Activated naive CD8-positive, alpha-beta T cell treated with anti-CD3 and anti-CD28 coated beads, Interleukin-2, amount 50 U/mL, for 16 hours (primary cell): ENCODE measurements around the gene BCORL1.

ENCODE experiments used
- DNase-seq: peaks from one replicate; pipeline ENCODE4 v3.0.0-alpha.2; 2020; ENCODE audit warnings: low read depth, low spot score

Gene BCORL1

DNA sequence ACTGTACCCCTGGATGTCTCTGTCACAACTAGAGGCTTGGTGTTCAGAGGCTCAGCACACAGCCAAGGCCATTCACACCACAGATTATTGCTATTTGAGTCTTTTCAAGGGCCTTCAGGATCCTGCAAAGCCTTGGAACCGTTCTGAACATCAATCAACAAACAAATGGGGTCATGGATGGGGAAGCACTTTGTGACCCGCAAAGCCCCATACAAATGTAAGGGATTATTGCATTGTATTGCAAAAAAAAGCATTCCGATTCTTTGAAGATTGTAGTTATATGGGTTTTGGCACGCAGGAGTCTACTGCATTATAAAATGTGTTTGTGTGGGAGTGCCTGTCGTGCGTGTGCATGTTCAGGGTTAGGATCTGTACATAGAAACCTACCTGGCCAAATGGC is 17.3 kb upstream of the BCORL1 start:
- DNase-seq: no peak

DNA sequence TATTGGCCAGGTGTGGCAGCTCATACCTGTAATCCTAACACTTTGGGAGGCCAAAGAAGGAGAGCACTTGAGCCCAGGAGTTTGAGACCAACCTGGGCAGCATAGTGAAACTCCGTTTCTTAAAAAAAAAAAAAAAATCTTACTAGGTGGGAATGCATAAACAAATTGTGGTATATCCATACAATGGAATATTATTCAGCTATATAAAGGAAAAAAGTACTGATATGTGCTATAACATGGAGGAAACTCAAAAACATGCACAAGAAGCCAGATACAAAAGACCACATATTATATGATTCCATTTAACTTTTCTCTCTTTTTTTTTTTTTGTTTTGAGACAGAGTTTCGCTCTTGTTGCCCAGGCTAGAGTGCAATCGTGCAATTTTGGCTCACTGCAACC is 13.5 kb upstream of the BCORL1 start:
- DNase-seq: no peak

DNA sequence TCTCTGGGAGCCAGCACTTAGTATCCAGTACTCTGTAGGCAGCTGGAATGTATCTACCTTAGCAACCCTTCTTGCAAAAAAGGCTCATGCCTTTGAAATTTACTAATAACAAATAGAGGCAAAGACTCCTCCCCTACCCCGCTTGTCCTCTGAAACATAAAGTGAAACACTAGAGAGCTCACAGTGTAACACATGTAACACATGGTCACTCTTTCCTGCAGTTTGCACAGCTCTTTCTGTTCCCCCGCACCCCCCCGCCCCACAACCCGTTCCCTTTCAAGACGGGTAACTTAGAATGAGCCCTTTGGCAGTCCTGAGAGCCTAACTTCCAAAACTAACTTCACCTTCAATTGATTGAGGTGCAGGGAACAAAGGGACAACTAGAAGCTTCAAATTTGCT is 6.0 kb upstream of the BCORL1 start:
- DNase-seq: no peak

DNA sequence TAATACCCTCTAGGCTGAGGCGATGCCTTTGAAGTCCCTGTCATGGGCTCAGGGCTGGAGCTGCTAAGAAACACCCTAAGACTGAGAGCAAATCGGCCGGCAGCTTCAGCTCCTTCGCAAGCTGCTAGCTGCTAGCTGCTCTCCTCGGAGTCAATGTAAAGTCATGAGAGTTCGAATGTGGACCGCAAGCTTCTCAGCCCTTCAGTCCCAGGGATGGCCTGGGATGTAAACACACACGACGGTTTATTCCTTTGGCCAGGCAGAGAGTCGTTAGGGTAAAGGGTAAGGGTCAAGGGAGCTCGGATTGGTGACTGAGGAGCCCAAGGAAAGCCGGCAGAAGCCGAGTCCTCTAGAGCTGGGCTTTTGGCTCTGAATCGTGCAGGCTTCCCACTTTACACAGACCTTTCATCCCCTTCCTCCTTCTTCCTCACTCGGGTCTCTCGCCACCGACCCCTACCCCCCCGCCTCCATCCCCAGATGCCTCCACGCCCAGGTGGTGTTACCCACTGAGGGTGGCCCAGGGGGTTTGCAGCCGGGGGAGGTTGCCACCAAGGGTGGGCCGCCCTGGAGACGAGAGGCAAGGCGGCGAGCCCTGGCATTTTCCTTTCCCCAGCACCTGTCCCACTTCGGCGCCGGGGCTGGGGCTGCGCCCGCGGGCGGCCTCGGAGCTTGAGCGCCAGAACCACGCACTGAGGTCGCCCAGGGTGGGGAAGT is 3.1 kb upstream of the BCORL1 start:
- DNase-seq: no peak

DNA sequence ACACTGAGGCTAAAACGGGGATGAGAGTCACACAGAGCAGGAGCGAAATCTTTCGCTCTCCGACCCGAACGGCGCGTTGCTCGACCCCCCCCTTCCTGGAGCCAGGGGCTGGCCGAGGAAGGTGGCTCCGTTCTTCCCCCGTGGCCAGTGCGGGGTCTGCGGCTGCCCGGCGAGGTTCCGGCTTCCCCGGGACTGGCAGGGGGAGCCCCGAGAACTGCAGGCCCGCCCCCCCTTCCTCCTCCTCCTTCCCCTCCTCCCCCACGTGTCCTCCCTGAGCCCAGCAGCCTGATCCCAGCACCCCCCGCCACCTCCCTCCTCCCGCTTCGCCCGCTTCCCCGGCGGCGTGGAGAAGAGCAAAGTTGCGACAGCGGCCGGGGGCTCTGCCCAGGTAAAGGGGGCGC is 2.4 kb upstream of the BCORL1 start:
- no peak for DNase-seq

- no peak for DNase-seq
These were observed 1.8 kb upstream of the BCORL1 start for GRCh38 chrX:129980540-129981199.

GRCh38 chrX:129981200-129981553 is 1.3 kb upstream of the BCORL1 start:
- DNase-seq: no peak

- no peak for DNase-seq
These were observed 609 bp upstream of the BCORL1 start for GRCh38 chrX:129981752-129982299.

GRCh38 chrX:129983575-129984110 is 1.2 kb downstream of the BCORL1 start:
- DNase-seq: no peak

- DNase-seq: no peak
These were observed 1.9 kb downstream of the BCORL1 start for GRCh38 chrX:129984111-129984958.

GRCh38 chrX:129987871-129988270 is 5.4 kb downstream of the BCORL1 start:
- no peak for DNase-seq

DNA sequence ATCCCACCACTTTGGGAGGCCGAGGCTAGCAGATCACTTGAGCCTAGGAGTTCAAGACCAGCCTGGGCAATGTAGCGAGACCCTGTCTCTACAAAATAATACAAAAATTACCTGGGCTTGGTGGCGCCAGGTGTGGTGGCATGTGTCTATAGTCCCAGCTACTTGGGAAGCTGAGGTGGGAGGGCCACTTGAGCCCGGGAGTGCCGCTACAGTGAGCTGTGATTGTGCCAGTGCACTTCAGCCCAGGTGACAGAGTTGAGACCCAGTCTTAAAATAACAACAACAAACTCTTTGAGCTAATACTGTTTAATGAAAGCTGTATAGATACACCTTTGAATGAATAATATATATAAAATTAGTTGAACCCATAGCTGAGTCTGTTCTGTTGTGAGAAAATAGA is 9.7 kb downstream of the BCORL1 start:
- no peak for DNase-seq

- DNase-seq: no peak
These were observed 13.7 kb downstream of the BCORL1 start for GRCh38 chrX:129996120-129996519.

DNA sequence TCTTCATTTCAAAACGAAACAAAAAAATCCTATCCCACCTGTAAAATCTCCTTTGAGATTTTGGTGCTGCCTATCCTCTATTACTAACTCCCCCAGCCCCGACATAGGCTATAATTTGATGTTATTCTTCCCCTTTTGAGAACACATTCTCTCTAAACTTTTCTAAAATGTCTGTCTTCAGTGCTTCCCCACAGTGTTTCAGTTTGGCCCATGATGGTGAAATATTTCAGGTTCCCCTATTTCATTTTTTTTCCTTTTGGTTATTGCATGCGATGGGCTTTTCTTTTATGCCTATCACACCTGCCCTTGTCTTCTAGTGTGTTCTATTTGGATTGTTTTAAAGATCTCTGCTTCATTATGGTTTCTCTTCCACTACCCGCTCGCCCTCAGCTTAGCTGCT is 14.7 kb downstream of the BCORL1 start:
- no peak for DNase-seq

GRCh38 chrX:129998021-129998420 is 15.6 kb downstream of the BCORL1 start:
- no peak for DNase-seq

DNA sequence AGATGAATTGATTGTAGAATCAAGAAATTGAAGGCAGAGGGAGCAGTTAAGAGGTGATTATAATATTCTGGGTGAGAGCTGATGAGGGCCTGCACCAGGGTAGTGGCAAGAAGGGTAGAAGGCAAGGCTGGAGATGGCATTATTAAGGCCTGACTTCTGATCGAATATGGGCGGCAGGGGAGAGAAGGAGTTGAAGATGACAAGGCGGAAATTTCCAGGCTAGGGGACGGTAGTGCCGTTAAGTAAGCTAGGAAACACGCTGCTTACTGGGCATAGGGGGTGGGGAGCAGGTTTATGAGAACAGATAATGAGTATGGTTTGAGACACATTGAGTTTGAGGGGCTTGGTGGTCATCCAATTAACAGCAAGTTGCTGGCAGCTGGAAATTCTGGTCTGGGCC is 19.5 kb downstream of the BCORL1 start:
- DNase-seq: no peak

DNA sequence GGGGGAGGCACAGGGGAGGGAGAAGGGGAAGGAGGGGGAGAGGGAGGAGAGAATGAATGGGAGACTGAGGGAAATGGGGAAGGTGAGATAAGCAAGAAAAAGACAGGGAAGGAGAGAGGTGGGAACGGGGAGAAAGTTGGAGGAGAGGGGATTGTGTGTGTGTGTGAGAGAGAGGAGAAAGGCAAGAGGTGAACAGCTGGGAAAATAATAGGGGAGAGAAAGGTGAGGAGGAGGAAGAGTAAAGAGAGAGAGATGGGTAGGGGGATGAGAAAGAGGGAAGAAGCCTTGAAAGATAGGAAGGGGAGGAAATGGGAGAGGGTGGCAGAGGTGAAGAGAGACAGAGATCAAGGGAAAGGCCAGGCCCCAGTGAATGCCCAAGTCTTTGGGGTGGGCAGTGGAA is 20.1 kb downstream of the BCORL1 start:
- DNase-seq: no peak

- DNase-seq: no peak
These were observed 22.8 kb downstream of the BCORL1 start for GRCh38 chrX:130005089-130005807.

- no peak for DNase-seq
These were observed 27.3 kb downstream of the BCORL1 start for GRCh38 chrX:130009658-130010223.

DNA sequence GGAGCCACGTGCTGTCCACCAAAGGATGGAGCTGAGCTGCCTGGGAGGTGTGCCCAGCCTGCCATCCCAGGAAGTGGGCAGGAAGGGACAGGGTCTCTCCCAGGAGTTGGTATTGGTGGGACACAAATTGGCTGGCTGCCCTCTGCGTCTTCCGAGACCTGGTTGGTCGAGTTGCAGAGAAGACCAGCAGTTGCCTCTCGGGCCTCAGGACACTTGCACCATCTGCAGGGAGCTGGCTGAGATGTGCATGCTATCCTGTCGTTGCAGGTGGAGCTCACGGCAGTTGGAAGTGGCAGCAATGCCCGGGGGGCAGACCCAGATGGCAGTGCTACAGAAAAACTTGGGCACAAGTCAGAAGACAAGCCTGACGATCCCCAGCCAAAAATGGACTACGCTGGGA is 30.2 kb downstream of the BCORL1 start:
- DNase-seq: no peak

DNA sequence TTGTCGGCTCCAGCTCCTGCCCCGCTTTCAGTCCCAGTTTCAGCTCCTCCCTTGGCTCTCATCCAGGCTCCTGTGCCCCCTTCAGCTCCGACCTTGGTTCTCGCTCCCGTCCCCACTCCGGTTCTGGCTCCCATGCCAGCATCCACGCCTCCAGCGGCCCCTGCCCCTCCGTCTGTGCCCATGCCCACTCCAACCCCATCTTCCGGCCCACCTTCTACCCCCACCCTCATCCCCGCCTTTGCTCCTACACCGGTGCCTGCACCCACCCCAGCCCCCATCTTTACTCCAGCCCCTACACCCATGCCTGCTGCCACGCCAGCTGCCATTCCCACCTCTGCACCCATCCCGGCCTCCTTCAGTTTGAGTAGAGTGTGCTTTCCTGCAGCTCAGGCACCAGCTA is 31.2 kb downstream of the BCORL1 start:
- no peak for DNase-seq
